Esophagus muscularis mucosa (tissue), 4 donors: ENCODE data around the gene FTO.

ENCODE experiments used
- EP300 ChIP-seq: sonication (generic); formaldehyde crosslinking; IDR thresholded peaks from one replicate; pipeline ENCODE4 v1.6.1; 2017; ENCODE audit warnings: antibody characterized with exemption
- POLR2A ChIP-seq: fragments of 450-650 bp; IDR thresholded peaks from one replicate; pipeline ENCODE4 v1.6.1; 2017; ENCODE audit warnings: antibody characterized with exemption, moderate library complexity, mild to moderate bottlenecking, low read depth
- TF ChIP-seq, protein P1 (sequence below), 3 experiments: fragments of 200-600 bp in 2 of 3; fragments of 450-650 bp in 1 of 3; sonication (generic) in 2 of 3; IDR thresholded peaks; one replicate each; pipeline ENCODE4 v1.5.1; 2017 to 2019; ENCODE audit warnings: antibody characterized with exemption in 3 of 3, mild to moderate bottlenecking in 2 of 3, moderate library complexity in 1 of 3

DNA sequence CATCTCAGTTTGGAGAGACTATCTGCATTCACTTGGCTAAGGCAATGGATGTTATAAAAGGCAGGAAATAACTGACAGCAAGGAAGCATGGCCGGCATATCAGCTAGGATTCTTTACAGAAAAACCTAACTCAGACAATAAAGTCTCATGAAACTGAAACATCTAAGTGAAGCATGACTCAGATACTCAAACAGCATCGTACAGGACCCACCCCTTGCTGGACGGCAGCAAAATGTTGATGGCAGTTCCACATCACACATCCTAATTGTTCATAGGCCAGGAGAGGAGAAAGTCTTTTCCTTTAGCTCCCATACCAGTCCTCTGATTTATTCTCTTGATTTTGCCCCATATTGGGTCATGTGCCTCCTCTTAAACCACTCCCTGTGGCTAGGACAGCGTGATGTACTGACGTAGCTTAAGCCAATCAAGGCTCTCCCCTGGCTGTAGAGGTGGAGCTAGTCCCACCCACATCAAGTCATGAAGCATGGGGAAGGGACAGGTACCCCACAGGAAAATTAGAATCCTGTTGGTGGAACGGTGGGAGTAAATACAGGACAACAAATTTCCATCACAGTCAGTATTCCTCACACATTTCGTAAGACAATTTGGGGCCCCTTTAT, 403.7 kb downstream of the FTO start:
- TF ChIP-seq POLR2A = no peak
- TF ChIP-seq, protein P1, sequence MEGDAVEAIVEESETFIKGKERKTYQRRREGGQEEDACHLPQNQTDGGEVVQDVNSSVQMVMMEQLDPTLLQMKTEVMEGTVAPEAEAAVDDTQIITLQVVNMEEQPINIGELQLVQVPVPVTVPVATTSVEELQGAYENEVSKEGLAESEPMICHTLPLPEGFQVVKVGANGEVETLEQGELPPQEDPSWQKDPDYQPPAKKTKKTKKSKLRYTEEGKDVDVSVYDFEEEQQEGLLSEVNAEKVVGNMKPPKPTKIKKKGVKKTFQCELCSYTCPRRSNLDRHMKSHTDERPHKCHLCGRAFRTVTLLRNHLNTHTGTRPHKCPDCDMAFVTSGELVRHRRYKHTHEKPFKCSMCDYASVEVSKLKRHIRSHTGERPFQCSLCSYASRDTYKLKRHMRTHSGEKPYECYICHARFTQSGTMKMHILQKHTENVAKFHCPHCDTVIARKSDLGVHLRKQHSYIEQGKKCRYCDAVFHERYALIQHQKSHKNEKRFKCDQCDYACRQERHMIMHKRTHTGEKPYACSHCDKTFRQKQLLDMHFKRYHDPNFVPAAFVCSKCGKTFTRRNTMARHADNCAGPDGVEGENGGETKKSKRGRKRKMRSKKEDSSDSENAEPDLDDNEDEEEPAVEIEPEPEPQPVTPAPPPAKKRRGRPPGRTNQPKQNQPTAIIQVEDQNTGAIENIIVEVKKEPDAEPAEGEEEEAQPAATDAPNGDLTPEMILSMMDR (IDR thresholded peaks at IDR 0.05) = no peak
- no peak for TF ChIP-seq EP300
